ENCODE data around the gene SPAG16. TPM values are rescaled to one million over a fixed set of nuclear protein-coding genes. Genes with fewer than 3 reads are reported as not detected.
"Not testable (repeated sequence)": the region's sequence is repeated elsewhere in the genome, so short reads cannot be mapped to it uniquely, and the experiment has no call there.

SPAG16 gene
- total RNA-seq, 1 donor from 2014 or later: 20.6 TPM

- Histone ChIP-seq H3K4me1 (no peaks in the 10 kb centered on the region), H3K9me3 (replicated peaks) (peaks cover 9% of the 10 kb centered on the region), H3K27ac (replicated peaks) (no peak overlapping the region), H3K4me3 (no peak overlapping the region), H3K36me3 (no peaks in the 10 kb centered on the region), H3K27me3 (ENCODE audit: low read depth) (no peaks in the 10 kb centered on the region)
- no peak for DNase-seq
- TF ChIP-seq CTCF (IDR thresholded peaks at IDR 0.05; ENCODE audit: borderline replicate concordance): no peak
- intact Hi-C loops (cut with micrococcal nuclease): no loop called here
Measured at GRCh38 chr2:213696442-213696841, 412.2 kb downstream of the SPAG16 start.

- intact Hi-C loops (cut with micrococcal nuclease); H3K4me3 ChIP-seq; H3K27me3 ChIP-seq (ENCODE audit: low read depth); H3K4me1 ChIP-seq; H3K27ac ChIP-seq (replicated peaks); DNase-seq; H3K36me3 ChIP-seq: not testable (repeated sequence)
- peaks cover 21% of the 10 kb centered on the region for H3K9me3 ChIP-seq (replicated peaks)
Measured at GRCh38 chr2:213701365-213701764, 417.1 kb downstream of the SPAG16 start.

GRCh38 chr2:213703406-213704098 is 419.3 kb downstream of the SPAG16 start:
- Histone ChIP-seq H3K27me3 (ENCODE audit: low read depth) (no peaks in the 10 kb centered on the region), H3K4me1 (no peaks in the 10 kb centered on the region), H3K9me3 (replicated peaks) (peaks cover 21% of the 10 kb centered on the region), H3K27ac (replicated peaks) (no peak overlapping the region), H3K36me3 (no peaks in the 10 kb centered on the region), H3K4me3 (no peak overlapping the region)
- DNase-seq: no peak
- TF ChIP-seq CTCF (IDR thresholded peaks at IDR 0.05; ENCODE audit: borderline replicate concordance): no peak
- intact Hi-C loops (cut with micrococcal nuclease): no loop called here

- Histone ChIP-seq H3K27me3 (ENCODE audit: low read depth) (no peaks in the 10 kb centered on the region), H3K9me3 (replicated peaks) (no peaks in the 10 kb centered on the region), H3K4me1 (no peaks in the 10 kb centered on the region), H3K4me3 (no peak overlapping the region), H3K36me3 (no peaks in the 10 kb centered on the region), H3K27ac (replicated peaks) (no peak overlapping the region)
- DNase-seq: no peak
- intact Hi-C loops (cut with micrococcal nuclease): no loop called here
- TF ChIP-seq CTCF (IDR thresholded peaks at IDR 0.05; ENCODE audit: borderline replicate concordance): no peak
Measured at GRCh38 chr2:213710164-213710563, 425.9 kb downstream of the SPAG16 start.

GRCh38 chr2:213718411-213718810 is 434.1 kb downstream of the SPAG16 start:
- H3K27me3 ChIP-seq (ENCODE audit: low read depth); H3K36me3 ChIP-seq; H3K9me3 ChIP-seq (replicated peaks); H3K27ac ChIP-seq (replicated peaks); intact Hi-C loops (cut with micrococcal nuclease); H3K4me3 ChIP-seq; DNase-seq; H3K4me1 ChIP-seq: not testable (repeated sequence)

- H3K4me1 ChIP-seq: no peaks in the 10 kb centered on the region
- H3K27ac ChIP-seq (replicated peaks): no peak overlapping the region
- DNase-seq: no peak
- no peak for TF ChIP-seq CTCF (IDR thresholded peaks at IDR 0.05; ENCODE audit: borderline replicate concordance)
- intact Hi-C loops (cut with micrococcal nuclease): no loop called here
- H3K36me3 ChIP-seq: no peaks in the 10 kb centered on the region
- H3K9me3 ChIP-seq (replicated peaks): peaks cover 6% of the 10 kb centered on the region
- no peaks in the 10 kb centered on the region for H3K27me3 ChIP-seq (ENCODE audit: low read depth)
- no peak overlapping the region for H3K4me3 ChIP-seq
Measured at GRCh38 chr2:213722565-213722964, 438.3 kb downstream of the SPAG16 start.
